Measurements from ENCODE around the gene FUT3. TPM values are rescaled to one million over a fixed set of nuclear protein-coding genes. Genes with fewer than 3 reads are reported as not detected.

The FUT3 gene
- total RNA-seq, 6 donors from 2014 or later: 4.2 to 19.5 (median 12.7) TPM

GRCh38 chr19:5829567-5830310, 21.5 kb downstream of the FUT3 start:
- Histone ChIP-seq H3K27me3 (peaks cover 0 to 7% (median 3%) of the 10 kb centered on the region in 4 donors), H3K9me3 (no peaks in the 10 kb centered on the region), H3K4me1 (peaks cover 7 to 31% (median 16%) of the 10 kb centered on the region in 4 donors), H3K27ac (no peak overlapping the region), H3K36me3 (no peaks in the 10 kb centered on the region), H3K4me3 (no peak overlapping the region)
- TF ChIP-seq CTCF (IDR thresholded peaks at IDR 0.05) (no peak), EP300 (IDR thresholded peaks at IDR 0.05) (no peak), POLR2AphosphoS5 (IDR thresholded peaks at IDR 0.05) (no peak), POLR2A (IDR thresholded peaks at IDR 0.05) (no peak)
- ATAC-seq (ENCODE audit: low FRiP score in 2 of 2) (no peak), DNase-seq (no peak)
- WGBS, 2 donors: 70 to 76% methylated on average over 18 to 33 of the region's 34 CpGs

GRCh38 chr19:5828661-5829566, 22.3 kb downstream of the FUT3 start:
- H3K4me1 ChIP-seq: peaks cover 7 to 31% (median 16%) of the 10 kb centered on the region in 4 donors
- WGBS, 2 donors: 15 to 18% methylated on average over 9 to 42 of the region's 47 CpGs
- H3K36me3 ChIP-seq: no peaks in the 10 kb centered on the region
- peak overlapping the region; percentile 25 to 54 (median 49) for H3K4me3 ChIP-seq
- ATAC-seq (ENCODE audit: low FRiP score in 2 of 2): no peak
- peaks cover 0 to 7% (median 3%) of the 10 kb centered on the region in 4 donors for H3K27me3 ChIP-seq
- DNase-seq: peak in 1 of 2 donors; percentile 80
- H3K27ac ChIP-seq: peak overlapping the region; percentile 35 to 82 (median 78)
- no peaks in the 10 kb centered on the region for H3K9me3 ChIP-seq
- no peak for TF ChIP-seq POLR2AphosphoS5 (IDR thresholded peaks at IDR 0.05)
- no peak for TF ChIP-seq CTCF (IDR thresholded peaks at IDR 0.05)
- no peak for TF ChIP-seq EP300 (IDR thresholded peaks at IDR 0.05)
- TF ChIP-seq POLR2A (IDR thresholded peaks at IDR 0.05): no peak

GRCh38 chr19:5827891-5828660, 23.2 kb downstream of the FUT3 start:
- H3K9me3 ChIP-seq: no peaks in the 10 kb centered on the region
- peaks cover 7 to 31% (median 16%) of the 10 kb centered on the region in 4 donors for H3K4me1 ChIP-seq
- H3K36me3 ChIP-seq: no peaks in the 10 kb centered on the region
- TF ChIP-seq EP300 (IDR thresholded peaks at IDR 0.05) (no peak), POLR2A (IDR thresholded peaks at IDR 0.05) (peak in 3 of 4 donors; percentile 66 to 89 (median 75)), CTCF (IDR thresholded peaks at IDR 0.05) (peak in 2 of 6 experiments; percentile 10 to 39), POLR2AphosphoS5 (IDR thresholded peaks at IDR 0.05) (peak; percentile 89)
- DNase-seq (peak; percentile 88 to 98), ATAC-seq (ENCODE audit: low FRiP score in 2 of 2) (peak; percentile 81 to 91)
- H3K27me3 ChIP-seq: peaks cover 0 to 7% (median 3%) of the 10 kb centered on the region in 4 donors
- WGBS, 2 donors: 4 to 5% methylated on average over 12 to 47 of the region's 91 CpGs
- H3K4me3 ChIP-seq: peak overlapping the region; percentile 25 to 54 (median 49)
- peak overlapping the region; percentile 35 to 82 (median 78) for H3K27ac ChIP-seq

- Histone ChIP-seq H3K27me3 (peaks cover 0 to 7% (median 3%) of the 10 kb centered on the region in 4 donors), H3K4me3 (peak overlapping the region in 3 of 4 donors; percentile 48 to 54 (median 50)), H3K36me3 (no peaks in the 10 kb centered on the region), H3K4me1 (peaks cover 7 to 33% (median 17%) of the 10 kb centered on the region in 4 donors), H3K27ac (peak overlapping the region; percentile 39 to 82 (median 62)), H3K9me3 (no peaks in the 10 kb centered on the region)
- no peak for ATAC-seq (ENCODE audit: low FRiP score in 2 of 2)
- TF ChIP-seq EP300 (IDR thresholded peaks at IDR 0.05): no peak
- TF ChIP-seq POLR2AphosphoS5 (IDR thresholded peaks at IDR 0.05): no peak
- TF ChIP-seq POLR2A (IDR thresholded peaks at IDR 0.05): no peak
- peak in 1 of 6 experiments; percentile 6 for TF ChIP-seq CTCF (IDR thresholded peaks at IDR 0.05)
- DNase-seq: no peak
- WGBS, 2 donors: 30 to 48% methylated on average over 13 to 20 of the region's 37 CpGs
Observed at GRCh38 chr19:5827342-5827890, 23.8 kb downstream of the FUT3 start.
